GM18909 (cell line): ENCODE results near the gene REXO1.
A peak's percentile ranks its signal among the peaks of the same experiment; 100 is the strongest.
"Not testable (repeated sequence)": the region's sequence is repeated elsewhere in the genome, so short reads cannot be mapped to it uniquely, and the experiment has no call there.

ENCODE experiments used
- ATAC-seq: cut with Tn5 transposase; IDR thresholded peaks from one replicate; pipeline ENCODE4 v1.9.1; 2021; ENCODE audit warnings: mild to moderate bottlenecking; ENCODE audit not compliant: unreplicated experiment, poor library complexity

The REXO1 gene, protein sequence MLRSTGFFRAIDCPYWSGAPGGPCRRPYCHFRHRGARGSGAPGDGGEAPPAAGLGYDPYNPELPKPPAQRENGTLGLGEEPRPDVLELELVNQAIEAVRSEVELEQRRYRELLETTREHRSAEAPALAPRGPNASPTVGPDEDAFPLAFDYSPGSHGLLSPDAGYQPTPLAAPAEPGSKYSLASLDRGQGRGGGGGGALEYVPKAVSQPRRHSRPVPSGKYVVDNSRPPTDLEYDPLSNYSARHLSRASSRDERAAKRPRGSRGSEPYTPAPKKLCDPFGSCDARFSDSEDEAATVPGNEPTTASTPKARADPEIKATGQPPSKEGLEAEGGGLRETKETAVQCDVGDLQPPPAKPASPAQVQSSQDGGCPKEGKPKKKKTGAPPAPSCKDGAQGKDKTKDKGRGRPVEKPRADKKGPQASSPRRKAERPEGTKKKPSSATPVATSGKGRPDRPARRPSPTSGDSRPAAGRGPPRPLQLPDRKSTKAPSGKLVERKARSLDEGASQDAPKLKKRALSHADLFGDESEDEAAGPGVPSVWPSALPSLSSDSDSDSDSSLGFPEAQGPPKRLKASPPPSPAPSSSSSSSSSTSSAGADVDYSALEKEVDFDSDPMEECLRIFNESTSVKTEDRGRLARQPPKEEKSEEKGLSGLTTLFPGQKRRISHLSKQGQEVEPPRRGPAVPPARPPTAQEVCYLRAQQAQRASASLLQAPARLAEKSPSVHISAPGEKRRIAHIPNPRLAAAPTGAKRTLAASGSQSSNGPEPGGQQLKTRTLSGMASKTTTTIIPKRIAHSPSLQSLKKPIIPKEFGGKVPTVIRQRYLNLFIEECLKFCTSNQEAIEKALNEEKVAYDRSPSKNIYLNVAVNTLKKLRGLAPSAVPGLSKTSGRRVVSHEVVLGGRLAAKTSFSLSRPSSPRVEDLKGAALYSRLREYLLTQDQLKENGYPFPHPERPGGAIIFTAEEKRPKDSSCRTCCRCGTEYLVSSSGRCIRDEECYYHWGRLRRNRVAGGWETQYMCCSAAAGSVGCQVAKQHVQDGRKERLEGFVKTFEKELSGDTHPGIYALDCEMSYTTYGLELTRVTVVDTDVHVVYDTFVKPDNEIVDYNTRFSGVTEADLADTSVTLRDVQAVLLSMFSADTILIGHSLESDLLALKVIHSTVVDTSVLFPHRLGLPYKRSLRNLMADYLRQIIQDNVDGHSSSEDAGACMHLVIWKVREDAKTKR

DNA sequence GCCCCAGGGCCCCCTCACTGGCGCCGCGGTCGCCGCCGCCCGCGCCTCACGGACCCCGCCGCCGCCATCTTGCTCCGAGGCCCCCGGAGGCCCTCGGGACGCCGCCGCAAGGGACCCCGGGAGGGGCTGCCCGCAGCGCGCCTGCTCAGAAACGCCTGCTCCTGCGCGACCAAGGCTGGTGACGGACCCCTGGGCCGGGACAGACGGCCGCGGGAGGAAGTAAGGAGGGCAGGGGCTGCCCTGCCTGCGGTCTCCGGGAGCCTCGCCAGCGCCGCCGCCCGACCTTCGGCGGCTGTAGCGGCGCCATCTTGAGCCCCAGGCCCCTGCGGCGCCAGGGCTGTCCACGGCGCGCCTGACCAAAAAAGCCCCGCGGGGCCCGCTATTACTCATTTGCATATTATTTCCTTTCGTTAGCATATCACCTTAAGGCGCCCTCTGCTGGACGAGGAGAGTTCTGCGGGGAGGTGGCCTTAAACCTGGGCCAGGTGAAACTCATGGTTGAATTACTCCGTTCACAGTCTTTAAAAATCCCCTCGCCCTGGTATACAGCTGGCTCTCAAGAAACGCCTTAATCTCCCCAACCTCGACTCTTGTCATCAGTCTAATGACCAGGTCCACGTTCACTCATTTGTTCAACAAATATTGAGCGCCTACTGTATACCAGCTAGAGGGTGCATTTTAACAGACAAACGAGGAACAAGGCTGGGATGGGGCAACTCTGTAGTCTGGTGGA is at the start of gene REXO1:
REXO1 (minus strand) TSS at position 85 of the 733 bp plus-strand sequence. CDS start 125 bp downstream, outside the sequence.
- peak; percentile 75 for ATAC-seq

DNA sequence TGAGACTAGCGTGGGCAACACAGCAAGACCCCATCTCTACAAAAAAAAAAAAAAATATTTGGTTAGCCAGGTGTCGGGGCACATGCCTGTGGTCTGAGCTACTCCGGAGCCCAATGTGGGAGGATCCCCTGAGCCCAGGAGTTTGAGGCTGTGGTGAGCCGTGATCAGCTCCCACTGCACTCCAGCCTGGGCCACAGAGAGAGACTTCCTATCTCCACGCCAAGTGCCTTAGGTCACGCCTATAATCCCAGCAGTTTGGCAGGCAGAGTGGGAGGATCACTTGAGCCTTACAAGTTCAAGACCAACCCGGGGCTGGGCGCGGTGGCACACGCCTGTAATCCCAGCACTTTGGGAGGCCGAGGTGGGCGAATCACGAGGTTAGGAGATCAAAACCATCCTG is 48.2 kb upstream of the REXO1 start:
- no peak for ATAC-seq

DNA sequence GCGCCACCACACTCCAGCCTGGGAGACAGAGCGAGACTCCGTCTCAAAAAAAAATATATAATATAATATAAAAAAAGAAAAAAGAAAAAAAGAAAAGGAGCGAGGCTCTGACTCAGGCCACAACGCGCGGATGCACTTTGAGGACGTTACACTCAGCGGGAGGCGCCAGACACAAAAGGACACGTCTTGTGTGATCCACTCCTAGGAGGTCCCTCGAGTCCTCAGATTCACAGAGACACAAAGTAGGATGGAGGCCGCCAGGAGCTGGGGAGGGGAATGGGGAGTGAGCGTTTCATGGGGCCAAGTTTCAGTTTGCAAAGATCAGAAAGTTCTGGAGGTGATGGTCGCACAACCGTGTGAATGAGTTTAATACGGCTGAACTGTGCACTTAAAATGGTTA is 45.5 kb upstream of the REXO1 start:
- ATAC-seq, result no peak

DNA sequence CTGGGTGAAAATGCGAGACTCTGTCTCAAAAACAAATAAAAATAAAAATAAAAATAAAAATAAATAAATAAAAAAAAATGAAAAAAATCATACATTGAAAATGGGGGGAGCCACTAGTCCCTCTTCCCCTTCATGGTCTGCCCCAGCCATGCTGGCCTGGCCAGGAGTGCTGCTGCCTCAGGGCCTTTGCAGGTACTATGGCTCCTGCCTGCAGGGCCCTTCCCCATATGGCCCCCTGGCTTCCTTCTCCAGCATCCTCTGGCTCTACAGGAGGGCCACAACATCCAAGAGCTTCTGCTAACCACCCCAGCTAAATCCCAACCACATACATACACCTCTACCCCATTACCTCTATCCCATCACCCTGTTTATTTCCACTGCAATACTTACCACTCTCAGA is 41.6 kb upstream of the REXO1 start:
- no peak for ATAC-seq

DNA sequence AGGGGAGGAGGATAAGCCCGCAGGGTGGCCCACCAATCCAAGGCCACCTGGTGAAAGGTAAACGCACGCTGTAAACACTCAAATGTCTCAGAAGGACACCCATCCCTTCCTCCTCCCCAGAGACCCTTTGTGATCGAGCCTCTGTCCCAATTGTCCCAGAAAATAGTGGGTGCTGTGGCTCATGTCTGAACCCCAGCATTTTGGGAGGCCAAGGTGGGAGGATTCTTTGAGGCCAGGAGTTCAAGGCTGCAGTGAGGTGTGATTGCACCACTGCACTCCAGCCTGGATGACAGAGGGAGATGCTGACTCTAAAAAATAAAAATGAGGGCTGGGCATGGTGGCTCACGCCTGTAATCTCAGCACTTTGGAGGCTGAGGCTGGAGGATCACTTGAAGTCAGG is 40.1 kb upstream of the REXO1 start:
- no peak for ATAC-seq

DNA sequence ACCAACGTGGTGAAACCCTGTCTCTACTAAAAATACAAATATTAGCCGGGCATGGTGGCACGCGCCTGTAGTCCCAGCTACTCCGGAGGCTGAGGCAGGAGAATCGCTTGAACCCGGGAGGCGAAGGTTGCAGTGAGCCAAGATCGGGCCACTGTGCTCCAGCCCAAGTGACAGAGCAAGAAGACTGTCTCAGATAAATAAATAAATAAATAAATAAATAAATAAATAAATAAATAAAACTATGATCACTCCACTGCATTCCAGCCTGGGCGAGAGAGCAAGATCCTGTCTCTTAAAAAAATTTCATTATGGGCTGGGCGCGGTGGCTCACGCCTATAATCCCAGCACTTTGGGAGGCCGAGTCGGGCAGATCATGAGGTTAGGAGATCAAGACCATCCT is 38.1 kb upstream of the REXO1 start:
- not testable (repeated sequence) for ATAC-seq

DNA sequence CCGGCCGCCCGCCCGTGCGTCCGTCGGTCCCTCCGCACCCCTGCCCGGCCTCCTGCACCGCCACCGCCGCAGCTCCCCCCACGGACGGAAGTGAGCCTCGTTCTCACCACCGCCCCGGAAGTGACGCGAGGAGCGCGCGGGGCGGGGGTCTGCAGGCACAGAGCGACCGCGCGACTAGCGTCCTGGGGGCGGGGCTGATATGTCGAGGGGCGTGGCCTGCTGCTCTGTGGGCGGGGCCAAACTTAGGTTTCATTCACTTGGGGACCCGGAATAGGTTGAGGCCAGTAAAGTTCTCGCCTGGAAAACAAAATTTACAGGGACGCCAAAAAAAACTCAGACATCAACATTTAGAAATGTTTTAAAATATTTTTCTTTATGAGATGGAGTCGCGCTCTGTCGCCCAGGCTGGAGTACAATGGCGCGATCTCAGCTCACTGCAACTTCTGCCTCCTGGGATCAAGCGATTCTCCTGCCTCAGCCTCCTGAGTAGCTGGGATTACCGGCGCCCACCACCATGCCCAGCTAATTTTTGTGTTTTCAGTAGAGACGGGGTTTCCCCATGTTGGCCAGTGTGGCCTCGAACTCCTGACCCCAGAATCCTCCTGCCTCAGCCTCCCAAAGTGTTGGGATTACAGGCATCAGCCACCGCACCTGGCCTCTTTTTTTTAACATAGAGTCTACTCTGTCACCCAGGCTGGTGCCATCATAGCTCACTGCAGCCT is 37.3 kb upstream of the REXO1 start, which contains the start of gene ABHD17A:
ABHD17A (minus strand) TSS at position 99 of the 722 bp plus-strand sequence. CDS start 3,930 bp downstream, outside the sequence.
- ATAC-seq, result peak; percentile 81

DNA sequence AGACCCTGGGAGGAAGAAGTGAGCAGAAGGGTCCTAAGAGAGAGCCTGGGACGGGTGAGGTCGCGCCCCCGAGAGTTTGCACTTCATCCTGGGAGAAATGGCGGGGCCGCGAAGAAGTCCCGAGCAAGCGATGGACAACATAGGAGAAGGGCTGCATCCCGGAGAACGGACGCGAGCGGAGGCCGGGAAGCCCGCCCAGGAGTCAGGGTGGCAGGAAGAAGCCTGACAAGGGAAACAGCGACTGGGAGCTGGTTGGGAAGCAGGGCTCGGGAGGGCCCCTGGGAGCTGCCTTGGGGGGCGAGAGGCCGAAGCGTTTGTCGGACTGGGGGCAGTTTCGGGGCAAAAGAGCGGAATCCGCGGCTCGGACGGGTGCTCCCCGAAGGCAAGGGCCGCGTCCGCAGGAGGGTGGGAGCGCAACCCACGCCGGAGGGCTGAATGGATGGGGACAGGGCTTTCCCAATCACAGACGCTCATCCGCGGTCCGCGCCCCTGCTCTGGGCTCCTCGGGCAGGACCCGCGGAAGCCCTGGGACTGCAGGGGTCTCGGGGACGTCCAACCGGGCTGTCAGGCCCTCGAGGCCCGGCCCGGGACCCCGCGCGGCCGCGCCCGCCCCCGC is 36.5 kb upstream of the REXO1 start:
- ATAC-seq, result no peak

DNA sequence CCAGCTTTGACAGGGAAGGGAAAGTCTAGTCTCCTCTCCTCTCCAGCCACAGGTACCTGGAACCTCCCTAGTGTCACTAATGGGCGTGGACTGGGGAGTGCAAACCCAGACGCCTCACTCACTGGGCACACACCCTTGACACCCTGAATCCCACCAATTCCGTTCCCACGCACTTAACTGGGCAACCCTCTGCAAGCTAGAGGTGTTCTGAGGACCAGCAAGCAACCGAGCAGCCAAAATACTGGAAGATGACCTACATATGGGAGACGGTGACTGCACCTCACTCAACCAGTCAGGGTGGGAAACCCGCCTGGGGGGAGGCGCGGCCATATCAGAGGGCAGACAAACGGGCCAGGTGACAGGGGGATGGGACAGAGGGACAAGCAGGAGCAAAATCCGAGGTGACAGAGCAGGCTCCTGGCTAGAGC is 36.0 kb upstream of the REXO1 start:
- ATAC-seq, result no peak

DNA sequence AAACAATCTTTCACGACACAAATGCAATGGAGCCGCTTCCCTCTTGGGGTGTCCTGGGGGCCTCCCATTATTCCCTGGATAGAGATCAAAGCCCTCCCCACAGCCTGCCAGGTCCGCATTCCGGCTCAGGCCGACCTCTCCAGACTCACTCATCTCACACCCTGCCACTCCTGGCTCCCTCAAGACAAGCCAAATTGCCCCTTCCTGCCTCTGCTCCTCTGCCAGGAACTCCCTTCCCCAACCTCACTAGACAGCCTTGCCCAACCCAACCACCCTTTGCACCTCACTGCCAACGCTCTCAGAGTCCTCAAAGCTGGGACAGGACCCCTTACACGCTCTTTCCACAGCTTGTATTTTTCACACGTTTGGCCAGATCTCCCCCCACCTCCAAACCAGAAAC is 35.5 kb upstream of the REXO1 start:
- no peak for ATAC-seq

DNA sequence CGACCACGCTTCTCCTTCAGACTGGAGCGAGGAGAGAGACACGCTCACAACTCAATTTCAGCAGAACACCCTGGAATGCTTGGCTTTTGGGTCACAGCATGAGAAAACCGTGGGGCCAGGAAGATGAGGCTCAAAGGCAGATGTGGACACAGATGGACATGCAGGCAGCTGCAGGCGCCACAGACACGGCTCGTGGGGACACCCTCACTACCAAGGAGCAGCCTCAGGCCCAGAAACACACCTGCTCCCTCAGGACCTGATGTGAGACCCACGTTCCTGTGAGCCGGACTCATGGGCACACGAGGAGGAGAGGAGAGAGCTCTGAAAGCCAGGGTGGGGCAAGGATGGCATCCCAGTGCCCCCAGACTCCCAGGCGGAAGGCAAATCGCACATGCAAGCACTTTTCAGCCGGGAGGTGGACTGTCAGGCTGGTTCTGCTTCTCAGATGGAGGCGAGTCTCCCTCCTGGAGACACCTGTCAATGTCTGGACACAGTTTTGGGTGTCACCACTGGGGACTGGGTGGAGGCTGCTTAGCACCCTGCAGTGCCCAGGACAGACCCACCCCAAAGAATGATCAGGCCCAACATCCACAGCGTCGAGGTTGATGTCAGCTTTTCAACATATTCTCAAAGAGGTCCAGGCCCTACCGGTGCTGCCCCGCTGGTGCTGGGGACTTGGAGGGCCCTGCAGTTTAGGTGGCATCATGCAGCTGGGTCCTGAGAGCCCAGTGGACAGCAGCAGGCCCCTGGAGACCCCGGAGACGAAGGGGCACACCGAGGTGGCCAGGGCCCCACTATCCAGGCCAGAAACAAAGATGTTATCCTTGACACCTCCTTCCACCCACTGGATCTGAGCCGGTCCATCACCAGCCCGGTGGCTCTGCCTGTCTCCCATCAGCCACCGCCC is 34.8 kb upstream of the REXO1 start:
- no peak for ATAC-seq

DNA sequence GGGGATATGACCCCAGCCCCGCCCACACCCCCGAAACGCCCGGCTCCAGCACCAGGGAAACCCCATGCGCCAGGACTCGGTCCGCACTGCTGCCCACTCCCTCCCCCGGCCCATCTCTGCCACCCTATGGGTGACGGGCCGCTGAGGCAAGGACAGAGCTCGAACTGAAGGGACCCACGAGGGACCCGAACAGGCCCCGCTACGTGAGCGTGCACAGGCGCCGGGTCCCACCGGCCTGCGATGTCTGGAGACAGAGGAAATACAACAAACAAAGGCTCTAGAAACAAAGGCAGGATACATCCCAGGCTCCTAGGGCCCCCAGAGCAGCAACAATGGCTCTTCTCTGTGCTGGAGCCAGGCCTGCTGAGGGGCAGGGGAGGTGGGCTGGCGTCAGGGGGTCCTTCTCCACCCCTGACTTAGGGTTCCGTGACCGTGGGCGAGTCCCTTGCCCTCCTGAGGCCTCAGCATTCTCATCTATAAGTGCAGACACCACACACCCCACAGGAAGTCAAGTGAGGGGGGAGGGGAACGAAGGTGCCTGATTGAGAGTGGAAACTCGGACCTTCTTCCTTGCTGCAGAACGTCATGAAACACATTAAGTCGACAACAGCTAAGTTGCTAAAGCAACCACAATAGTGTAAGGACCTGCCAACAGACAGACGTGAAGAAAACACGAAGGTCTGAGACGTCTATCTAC is 34.0 kb upstream of the REXO1 start:
- ATAC-seq, result no peak

DNA sequence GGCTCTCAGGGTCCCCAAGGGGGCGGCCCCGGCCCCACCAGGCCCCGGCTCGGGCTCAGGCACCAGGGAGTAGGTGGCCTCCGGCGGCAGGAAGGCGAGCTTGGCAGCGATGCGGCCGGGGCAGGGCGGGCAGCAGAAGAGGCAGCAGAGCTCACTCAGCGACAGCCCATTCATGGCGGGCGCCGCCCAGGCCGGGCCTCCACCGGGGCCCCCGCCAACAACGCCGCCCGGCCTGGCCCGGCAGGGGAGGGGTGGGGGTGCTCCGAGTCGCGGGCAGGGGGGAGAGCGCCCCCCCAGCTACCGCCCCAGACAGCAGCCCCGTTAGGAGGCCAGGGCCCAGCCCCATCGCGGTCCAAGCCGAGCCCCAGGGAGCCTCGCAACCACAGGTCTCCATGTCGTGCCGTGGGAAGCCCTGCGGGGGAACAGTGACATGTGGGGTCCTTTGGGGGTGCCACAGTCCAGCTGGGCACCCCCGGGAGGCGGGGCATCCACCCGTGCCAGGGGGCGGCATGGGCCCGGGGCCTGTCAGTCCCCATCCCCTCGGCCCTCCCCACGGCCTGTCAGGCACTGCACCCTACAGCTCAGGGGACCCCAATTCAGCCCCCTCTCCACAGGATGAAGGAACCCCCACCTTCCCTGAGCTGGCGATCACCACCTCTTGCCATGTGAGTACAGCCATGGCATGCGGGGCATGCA is 33.3 kb upstream of the REXO1 start:
- not testable (repeated sequence) for ATAC-seq

DNA sequence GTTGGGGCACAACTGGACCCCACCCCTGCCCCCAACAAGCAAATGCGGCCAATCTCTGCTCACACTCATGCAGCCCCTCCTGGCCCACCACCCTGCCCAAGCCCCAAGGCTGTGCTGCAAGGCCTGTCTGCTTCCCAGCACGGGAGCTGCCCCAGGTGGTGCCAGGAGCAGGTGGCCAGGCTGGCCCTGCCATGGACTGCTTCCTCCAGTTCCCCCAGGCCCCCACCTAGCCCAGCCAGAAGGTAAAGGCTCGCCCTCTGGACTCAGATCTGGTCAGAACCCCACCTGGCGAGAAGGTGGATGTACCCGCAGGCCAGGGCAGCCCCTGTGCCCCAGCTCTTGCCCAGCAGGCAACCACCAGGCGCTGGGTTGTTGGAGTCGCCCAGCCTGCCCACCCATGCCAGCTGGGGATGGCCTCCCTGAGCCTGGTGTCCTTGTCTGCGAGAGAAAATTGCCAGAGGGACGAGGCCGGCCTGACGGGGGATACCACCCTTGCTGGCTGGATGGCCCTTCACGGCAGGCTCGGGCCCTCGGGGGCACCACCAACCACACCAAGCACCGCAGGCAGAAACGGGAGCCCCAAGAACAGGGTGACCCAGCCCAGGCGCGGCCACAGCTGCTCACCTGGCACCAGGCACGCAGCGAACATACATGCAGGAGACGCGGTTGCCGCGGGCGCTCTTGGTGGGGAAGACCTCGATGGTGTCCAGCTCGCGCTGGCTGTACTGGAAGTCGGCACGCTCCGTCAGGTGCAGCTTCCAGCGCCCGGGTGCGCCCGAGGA is 32.5 kb upstream of the REXO1 start:
- ATAC-seq, result no peak

DNA sequence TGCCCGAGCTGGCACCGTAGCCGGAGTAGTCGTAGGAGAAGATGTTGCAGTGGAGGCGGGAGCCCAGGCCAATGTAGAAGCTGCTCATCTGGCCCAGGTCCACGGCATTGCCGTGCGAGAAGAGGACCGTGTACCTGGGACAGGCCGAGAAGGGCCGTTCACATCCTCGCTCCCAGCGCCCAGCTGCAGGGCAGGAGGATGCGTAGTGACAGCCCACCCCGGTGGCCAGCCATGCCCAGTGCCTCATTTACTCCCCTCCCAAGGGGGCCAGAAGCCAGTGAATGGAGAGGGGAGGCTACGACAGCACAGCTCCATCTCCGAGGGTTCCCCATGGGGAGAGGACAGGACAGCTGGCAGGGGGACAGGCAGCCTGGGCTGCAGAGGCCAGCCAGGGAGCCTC is 31.7 kb upstream of the REXO1 start:
- ATAC-seq, result not testable (repeated sequence)

DNA sequence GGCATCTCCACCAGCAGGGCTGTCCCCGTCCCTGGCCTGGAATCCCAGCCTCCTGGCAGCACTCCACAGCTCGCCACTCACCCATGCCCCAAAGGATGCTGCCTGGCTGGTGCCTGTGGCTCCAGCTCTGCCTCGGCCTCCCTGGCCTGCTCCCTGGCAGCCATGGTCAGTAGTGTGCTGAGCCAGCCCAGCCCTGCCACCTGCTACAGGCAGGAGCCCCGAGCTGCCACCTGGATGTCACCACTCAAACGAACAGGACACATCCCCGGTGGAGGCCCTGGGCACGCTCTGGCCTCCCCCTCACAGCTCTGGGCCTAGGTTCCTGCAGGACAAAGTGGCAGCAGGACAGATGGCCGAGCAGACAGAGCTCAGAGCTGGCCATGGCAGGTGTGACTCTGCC is 30.3 kb upstream of the REXO1 start:
- ATAC-seq, result not testable (repeated sequence)
